ENCODE results near the gene BIN1. TPM values are rescaled to one million over a fixed set of nuclear protein-coding genes. Genes with fewer than 3 reads are reported as not detected.

BIN1 gene
- polyA plus RNA-seq, 1 of the 3 experiments (the other 2 are of a cell fraction): 40.3 TPM

GRCh38 chr2:127087791-127088495 lies 19.0 kb downstream of the BIN1 start:
- H3K4me1 ChIP-seq (ENCODE audit: control insufficient read depth in 1 of 2, insufficient read depth in 2 of 2, low read depth in 1 of 2, low read length in 1 of 2): peaks cover 12 to 49% of the 10 kb centered on the region in 2 experiments; a peak in 2 of 4 replicates
- H3K4me2 ChIP-seq: no peak overlapping the region
- no peaks in the 10 kb centered on the region for H3K27me3 ChIP-seq (ENCODE audit: insufficient read depth)
- peak overlapping the region; percentile 26 to 76; a peak in 3 of 4 replicates for H3K27ac ChIP-seq (ENCODE audit: low read depth in 2 of 2, low read length in 1 of 2)
- 0 out of 2 replicates have a peak, but pooled peaks cover 10% of the 10 kb centered on the region for H4K20me1 ChIP-seq (ENCODE audit: insufficient read depth)
- ChIA-PET POLR2A (interaction anchor here (0.6 to 1.2 kb wide), 2 partner anchors 19 to 84 kb away, joined by 6 read pairs; partner anchors contain the start of gene BIN1), CTCF (interaction anchor here (1.3 to 2.5 kb wide), 5 partner anchors 10 to 20 kb away, joined by 4 to 10 read pairs (median 6); partner anchors contain the start of gene BIN1)
- no peak overlapping the region for H2AFZ ChIP-seq (ENCODE audit: low read depth)
- H3K9me2 ChIP-seq: no peaks in the 10 kb centered on the region
- H3K9ac ChIP-seq: no peak overlapping the region
- no peaks in the 10 kb centered on the region for H3K9me3 ChIP-seq
- peak; percentile 64 for DNase-seq
- peaks cover 4% of the 10 kb centered on the region for H3F3A ChIP-seq (replicated peaks; ENCODE audit: insufficient read depth)
- TF ChIP-seq TCF12 (IDR thresholded peaks at IDR 0.05) (no peak), GABPA (IDR thresholded peaks at IDR 0.05; ENCODE audit: low read depth) (no peak), EZH2phosphoT487 (IDR thresholded peaks at IDR 0.05; ENCODE audit: borderline replicate concordance, low read depth) (no peak), RCOR1 (IDR thresholded peaks at IDR 0.05; ENCODE audit: low read length) (no peak), RFX5 (IDR thresholded peaks at IDR 0.05; ENCODE audit: low read length) (no peak), MEF2A (IDR thresholded peaks at IDR 0.05; ENCODE audit: borderline replicate concordance, low read depth) (no peak), SIN3A (IDR thresholded peaks at IDR 0.05; ENCODE audit: borderline replicate concordance, low read depth, low read length) (no peak), RAD21 (IDR thresholded peaks at IDR 0.05; ENCODE audit: low read length) (no peak), FOSL2 (IDR thresholded peaks at IDR 0.05; ENCODE audit: borderline replicate concordance, low read depth) (no peak), FOXM1 (IDR thresholded peaks at IDR 0.05; ENCODE audit: low read depth) (no peak), RXRA (IDR thresholded peaks at IDR 0.05; ENCODE audit: borderline replicate concordance, low read depth) (no peak), POLR2AphosphoS5 (IDR thresholded peaks at IDR 0.05; ENCODE audit: low read depth, low read length) (no peak)
- no peak overlapping the region for H3K4me3 ChIP-seq (ENCODE audit: low read depth in 2 of 2, low read length in 1 of 2)
- H3K36me3 ChIP-seq (replicated peaks in 1 of 2; ENCODE audit: control insufficient read depth in 1 of 2, insufficient read depth in 2 of 2, low read length in 1 of 2): no peaks in the 10 kb centered on the region
- H3K79me2 ChIP-seq (ENCODE audit: insufficient read depth): no peaks in the 10 kb centered on the region; the same call in 1 of the 2 replicates
- WGBS (ENCODE audit: low lambda C conversion rate): 100% methylated on average over 5 of the region's 13 CpGs

GRCh38 chr2:127086990-127087790 lies 19.8 kb downstream of the BIN1 start:
- POLR2A ChIA-PET: interaction anchor here (0.6 to 1.2 kb wide), 2 partner anchors 19 to 85 kb away, joined by 6 read pairs; partner anchors contain the start of gene BIN1
- Histone ChIP-seq H3K9me2 (no peaks in the 10 kb centered on the region), H4K20me1 (ENCODE audit: insufficient read depth) (0 out of 2 replicates have a peak, but pooled peaks cover 10% of the 10 kb centered on the region), H3K27ac (ENCODE audit: low read depth in 2 of 2, low read length in 1 of 2) (peak overlapping the region; percentile 26 to 76), H3K4me3 (ENCODE audit: low read depth in 2 of 2, low read length in 1 of 2) (no peak overlapping the region), H3K27me3 (ENCODE audit: insufficient read depth) (no peaks in the 10 kb centered on the region), H2AFZ (ENCODE audit: low read depth) (no peak overlapping the region), H3K9ac (no peak overlapping the region), H3K79me2 (ENCODE audit: insufficient read depth) (no peaks in the 10 kb centered on the region; the same call in none of the 2 replicates), H3K4me1 (ENCODE audit: control insufficient read depth in 1 of 2, insufficient read depth in 2 of 2, low read depth in 1 of 2, low read length in 1 of 2) (peaks cover 12 to 51% of the 10 kb centered on the region in 2 experiments; a peak in 2 of 4 replicates), H3F3A (replicated peaks; ENCODE audit: insufficient read depth) (peaks cover 4% of the 10 kb centered on the region), H3K36me3 (replicated peaks in 1 of 2; ENCODE audit: control insufficient read depth in 1 of 2, insufficient read depth in 2 of 2, low read length in 1 of 2) (no peaks in the 10 kb centered on the region), H3K9me3 (no peaks in the 10 kb centered on the region), H3K4me2 (peak overlapping the region; percentile 65)
- CTCF ChIA-PET: interaction anchor here (1.3 to 2.5 kb wide), 5 partner anchors 9 to 20 kb away, joined by 4 to 10 read pairs (median 6); partner anchors contain the start of gene BIN1
- peak; percentile 89 for DNase-seq
- WGBS (ENCODE audit: low lambda C conversion rate): 58% methylated on average over 24 of the region's 24 CpGs
- TF ChIP-seq REST (IDR thresholded peaks at IDR 0.05; ENCODE audit: low read depth, low read length) (no peak), CHD2 (IDR thresholded peaks at IDR 0.05; ENCODE audit: low read length, partially characterized antibody) (peak; percentile 26), RFX5 (IDR thresholded peaks at IDR 0.05; ENCODE audit: low read length) (no peak), GATA2 (CRISPR knock-in tag; IDR thresholded peaks at IDR 0.05) (peak; percentile 83), MAX (IDR thresholded peaks at IDR 0.05; ENCODE audit: low read depth) (no peak), TEAD4 (IDR thresholded peaks at IDR 0.05; ENCODE audit: borderline replicate concordance, insufficient read depth) (no peak), POLR2AphosphoS5 (IDR thresholded peaks at IDR 0.05; ENCODE audit: low read depth, low read length) (no peak), SIN3A (IDR thresholded peaks at IDR 0.05; ENCODE audit: borderline replicate concordance, low read depth, low read length) (no peak), RCOR1 (IDR thresholded peaks at IDR 0.05; ENCODE audit: low read length) (no peak; the same call in 1 of the 2 replicates), USF2 (IDR thresholded peaks at IDR 0.05; ENCODE audit: borderline replicate concordance, low read depth, low read length) (no peak), FOXJ3 (CRISPR knock-in tag; IDR thresholded peaks at IDR 0.05) (0 out of 2 replicates have a peak, but pooled peaks have one; percentile 13), EP300 (IDR thresholded peaks at IDR 0.05; ENCODE audit: borderline replicate concordance in 1 of 2, low read depth in 1 of 2, low read length in 1 of 2) (peak in 1 of 2 experiments; percentile 40; a peak in 1 of 4 replicates)
